Gastroesophageal sphincter (tissue), 4 donors: ENCODE results near the gene DOK5. TPM values are rescaled to one million over a fixed set of nuclear protein-coding genes. Genes with fewer than 3 reads are reported as not detected.

Experiments
- ATAC-seq: fragments of 150-250 bp; one replicate; pipeline ENCODE4 v1.9.1; 2016; ENCODE audit warnings: mild to moderate bottlenecking, moderate library complexity
- H3K27ac ChIP-seq, 4 donors: fragments of 200-600 bp; sonication (generic) in 3 of 4; 1 replicate in 3 of 4; 2 replicates in 1 of 4; pipeline ENCODE4 v1.5.1; 2016 to 2019
- H3K27me3 ChIP-seq: fragments of 200-600 bp; sonication (generic); one replicate; pipeline ENCODE4 v1.5.1; 2019
- H3K36me3 ChIP-seq, 2 donors: fragments of 200-600 bp; sonication (generic); one replicate each; pipeline ENCODE4 v1.5.1; 2019; ENCODE audit warnings: control low read depth in 1 of 2
- H3K4me1 ChIP-seq, 3 donors: fragments of 200-600 bp; sonication (generic); 1 replicate in 2 of 3; 2 replicates in 1 of 3; pipeline ENCODE4 v1.5.1; 2016 to 2019; ENCODE audit warnings: control low read depth in 2 of 3
- H3K4me3 ChIP-seq, 2 donors: fragments of 200-600 bp; sonication (generic); one replicate each; pipeline ENCODE4 v1.5.1; 2019; ENCODE audit warnings: mild to moderate bottlenecking in 1 of 2, moderate library complexity in 1 of 2
- H3K9me3 ChIP-seq, 3 donors: fragments of 200-600 bp; sonication (generic); one replicate each; pipeline ENCODE4 v1.5.1; 2017 to 2019; ENCODE audit warnings: control low read depth in 2 of 3
- EP300 ChIP-seq: sonication (generic); formaldehyde crosslinking; IDR thresholded peaks from one replicate; pipeline ENCODE4 v1.6.1; 2017; ENCODE audit warnings: antibody characterized with exemption, mild to moderate bottlenecking
- POLR2A ChIP-seq, 2 donors: fragments of 450-650 bp; IDR thresholded peaks; one replicate each; pipeline ENCODE4 v1.6.1; 2017; ENCODE audit warnings: antibody characterized with exemption in 2 of 2, mild to moderate bottlenecking in 2 of 2, moderate library complexity in 1 of 2
- POLR2AphosphoS5 ChIP-seq: sonication (generic); formaldehyde crosslinking; IDR thresholded peaks from one replicate; pipeline ENCODE4 v1.6.1; 2017; ENCODE audit warnings: antibody characterized with exemption
- WGBS, 2 donors: methylation state at CpG; one replicate each; pipeline ENCODE4 v1.1.5; 2018; ENCODE audit warnings: low coverage in 1 of 2; 5-methylcytosine and 5-hydroxymethylcytosine counted together
- total RNA-seq, 4 donors: library from RNA; depleted of rRNA; stranded (reverse); fragments of >200 nt; gene quantifications; one replicate each; pipeline ENCODE4 v1.1.0, GENCODE V29; 2016
- TF ChIP-seq, protein P1 (sequence below), 4 experiments: fragments of 200-600 bp in 2 of 4; fragments of 450-650 bp in 2 of 4; sonication (generic) in 1 of 4; IDR thresholded peaks; one replicate each; pipeline ENCODE4 v1.5.1; 2017 to 2019; ENCODE audit warnings: antibody characterized with exemption in 4 of 4, mild to moderate bottlenecking in 2 of 4, moderate library complexity in 2 of 4

The DOK5 gene
- total RNA-seq, 4 donors from 2014 or later, result 0.62 to 2.7 (median 1.4) TPM

DNA sequence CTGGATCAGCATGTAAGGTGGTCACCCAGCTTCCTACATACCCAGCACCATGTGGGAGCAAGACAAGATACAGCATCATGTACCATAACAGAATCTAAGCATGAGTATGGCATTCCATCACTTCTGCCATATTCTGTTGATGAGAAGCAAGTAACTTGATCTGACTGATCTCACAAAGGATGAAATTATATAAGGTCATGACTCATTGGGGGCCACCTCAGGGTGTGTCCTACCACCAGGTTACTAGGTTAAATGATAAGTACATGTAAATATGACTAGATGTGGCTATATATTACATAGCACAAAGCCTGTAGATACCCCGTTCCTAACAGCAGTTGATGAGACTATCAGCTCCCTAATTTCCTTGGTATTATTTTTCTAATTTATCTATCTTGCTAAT, 213.1 kb downstream of the DOK5 start:
- Histone ChIP-seq H3K36me3 (no peaks in the 10 kb centered on the region), H3K9me3 (no peaks in the 10 kb centered on the region), H3K4me3 (no peak overlapping the region), H3K27me3 (peaks cover 17% of the 10 kb centered on the region), H3K4me1 (no peaks in the 10 kb centered on the region), H3K27ac (no peak overlapping the region)
- TF ChIP-seq EP300 (no peak), POLR2A (IDR thresholded peaks at IDR 0.05) (no peak), POLR2AphosphoS5 (no peak)
- TF ChIP-seq, protein P1, sequence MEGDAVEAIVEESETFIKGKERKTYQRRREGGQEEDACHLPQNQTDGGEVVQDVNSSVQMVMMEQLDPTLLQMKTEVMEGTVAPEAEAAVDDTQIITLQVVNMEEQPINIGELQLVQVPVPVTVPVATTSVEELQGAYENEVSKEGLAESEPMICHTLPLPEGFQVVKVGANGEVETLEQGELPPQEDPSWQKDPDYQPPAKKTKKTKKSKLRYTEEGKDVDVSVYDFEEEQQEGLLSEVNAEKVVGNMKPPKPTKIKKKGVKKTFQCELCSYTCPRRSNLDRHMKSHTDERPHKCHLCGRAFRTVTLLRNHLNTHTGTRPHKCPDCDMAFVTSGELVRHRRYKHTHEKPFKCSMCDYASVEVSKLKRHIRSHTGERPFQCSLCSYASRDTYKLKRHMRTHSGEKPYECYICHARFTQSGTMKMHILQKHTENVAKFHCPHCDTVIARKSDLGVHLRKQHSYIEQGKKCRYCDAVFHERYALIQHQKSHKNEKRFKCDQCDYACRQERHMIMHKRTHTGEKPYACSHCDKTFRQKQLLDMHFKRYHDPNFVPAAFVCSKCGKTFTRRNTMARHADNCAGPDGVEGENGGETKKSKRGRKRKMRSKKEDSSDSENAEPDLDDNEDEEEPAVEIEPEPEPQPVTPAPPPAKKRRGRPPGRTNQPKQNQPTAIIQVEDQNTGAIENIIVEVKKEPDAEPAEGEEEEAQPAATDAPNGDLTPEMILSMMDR (IDR thresholded peaks at IDR 0.05), result no peak
- no peak for ATAC-seq
- 100% methylated on average over 1 of the region's 1 CpG for WGBS, 2 donors

DNA sequence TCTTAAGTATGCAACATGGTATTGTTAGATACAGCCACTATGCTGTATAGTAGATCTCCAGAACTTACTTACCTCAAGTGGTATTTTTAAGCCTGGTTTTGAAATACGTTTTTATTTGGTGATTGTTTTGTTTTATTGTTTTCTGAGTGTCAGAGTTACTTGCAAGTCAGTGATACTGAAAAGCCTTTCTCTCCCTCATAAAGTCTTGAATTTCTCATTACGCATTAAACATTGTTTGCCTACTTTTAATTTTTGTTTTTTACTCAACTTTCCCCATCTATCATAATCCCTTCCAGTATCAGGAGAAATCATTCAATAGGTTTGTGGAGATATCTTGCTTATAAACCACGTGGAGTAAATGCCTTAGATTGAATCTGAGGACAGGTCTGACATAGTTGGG, 214.9 kb downstream of the DOK5 start:
- 77 to 81% methylated on average over 3 of the region's 3 CpGs for WGBS, 2 donors
- ATAC-seq, result no peak
- Histone ChIP-seq H3K4me1 (no peaks in the 10 kb centered on the region), H3K4me3 (no peak overlapping the region), H3K27me3 (peaks cover 5% of the 10 kb centered on the region), H3K9me3 (no peaks in the 10 kb centered on the region), H3K36me3 (no peaks in the 10 kb centered on the region), H3K27ac (no peak overlapping the region)
- TF ChIP-seq, protein P1 (IDR thresholded peaks at IDR 0.05), result no peak
- no peak for TF ChIP-seq POLR2A (IDR thresholded peaks at IDR 0.05)
- TF ChIP-seq POLR2AphosphoS5, result no peak
- TF ChIP-seq EP300, result no peak

DNA sequence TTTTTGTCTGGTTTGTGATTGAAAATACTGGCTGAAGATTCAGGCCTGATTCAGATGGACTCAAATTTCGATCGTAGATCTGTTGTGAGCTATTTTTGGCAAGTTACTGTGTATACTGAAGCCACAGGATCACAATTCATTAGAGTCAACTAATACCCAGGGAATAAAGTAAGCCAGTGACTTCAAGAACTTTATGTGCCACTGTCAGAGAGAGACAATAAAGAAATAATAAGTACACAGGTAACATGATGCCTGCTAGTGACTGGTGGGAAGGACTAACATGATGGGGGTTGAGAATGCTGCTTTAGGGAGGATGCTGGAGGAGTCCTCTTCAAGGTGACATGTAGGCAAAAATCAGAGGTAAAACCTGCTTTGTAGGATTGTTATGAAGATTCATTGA, 215.9 kb downstream of the DOK5 start:
- H3K9me3 ChIP-seq, result no peaks in the 10 kb centered on the region
- 25 to 37% methylated on average over 2 of the region's 2 CpGs for WGBS, 2 donors
- TF ChIP-seq POLR2AphosphoS5 (no peak), EP300 (no peak), POLR2A (IDR thresholded peaks at IDR 0.05) (no peak)
- TF ChIP-seq, protein P1 (IDR thresholded peaks at IDR 0.05), result no peak
- no peak overlapping the region for H3K27ac ChIP-seq
- peaks cover 4% of the 10 kb centered on the region for H3K27me3 ChIP-seq
- no peak overlapping the region for H3K4me3 ChIP-seq
- no peaks in the 10 kb centered on the region for H3K36me3 ChIP-seq
- H3K4me1 ChIP-seq, result no peaks in the 10 kb centered on the region
- no peak for ATAC-seq

DNA sequence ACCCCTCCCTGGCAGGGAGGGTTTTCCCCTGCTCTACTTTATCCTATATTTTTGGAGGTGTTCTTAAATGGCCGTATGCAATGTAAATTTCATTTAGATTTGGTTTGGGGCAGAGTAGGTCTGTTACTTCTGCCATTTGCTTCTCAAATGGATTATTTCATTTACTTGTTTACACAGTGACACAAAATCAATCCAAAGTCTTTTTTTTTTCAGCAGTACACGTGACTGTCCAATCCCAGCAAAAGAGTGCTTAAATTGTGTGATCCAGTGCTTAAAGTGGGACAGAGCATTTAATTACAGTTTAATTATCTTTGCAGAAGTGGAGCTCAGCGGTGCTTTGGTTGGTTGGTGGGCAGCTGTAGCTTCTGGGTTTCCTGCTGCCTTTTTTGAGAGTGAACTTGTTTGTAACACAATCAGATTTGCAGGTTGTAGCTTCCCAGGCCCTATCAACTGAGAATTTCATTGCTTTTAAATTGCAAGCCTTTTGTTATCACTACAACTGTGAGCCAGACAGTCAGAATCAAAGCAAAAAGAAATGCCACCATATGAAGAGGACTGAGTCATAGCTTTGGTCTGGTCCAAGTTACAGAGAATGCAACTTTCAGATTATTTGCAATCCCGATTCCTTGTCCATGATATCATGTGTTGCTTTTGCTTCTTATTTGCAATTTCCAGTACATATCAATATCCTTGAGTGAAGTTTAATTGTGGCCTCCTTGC, 216.9 kb downstream of the DOK5 start:
- ATAC-seq, result no peak
- Histone ChIP-seq H3K9me3 (no peaks in the 10 kb centered on the region), H3K27ac (no peak overlapping the region), H3K27me3 (peaks cover 4% of the 10 kb centered on the region), H3K36me3 (no peaks in the 10 kb centered on the region), H3K4me3 (no peak overlapping the region), H3K4me1 (no peaks in the 10 kb centered on the region)
- WGBS, 2 donors, result 77 to 79% methylated on average over 4 of the region's 4 CpGs
- no peak for TF ChIP-seq POLR2A (IDR thresholded peaks at IDR 0.05)
- TF ChIP-seq, protein P1 (IDR thresholded peaks at IDR 0.05), result no peak
- TF ChIP-seq EP300, result no peak
- no peak for TF ChIP-seq POLR2AphosphoS5

DNA sequence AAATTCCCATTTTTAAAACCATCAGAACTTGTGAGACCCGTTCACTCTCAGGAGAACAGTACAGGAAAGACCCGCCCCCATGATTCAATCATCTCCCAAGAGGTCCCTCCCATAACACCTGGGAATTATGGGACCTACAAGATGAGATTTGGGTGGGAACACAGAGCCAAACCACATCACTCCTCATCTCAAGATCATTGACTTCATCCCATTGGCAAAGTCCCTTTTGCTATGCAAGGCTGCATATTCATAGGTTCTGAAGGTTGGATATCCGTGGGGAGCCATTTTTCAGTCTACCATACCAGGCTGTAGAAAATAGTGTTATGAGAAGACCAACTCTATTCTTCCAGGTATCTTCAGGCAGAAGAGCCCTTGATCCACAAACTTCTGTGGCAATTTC, 219.1 kb downstream of the DOK5 start:
- Histone ChIP-seq H3K4me1 (no peaks in the 10 kb centered on the region), H3K9me3 (no peaks in the 10 kb centered on the region), H3K27ac (no peak overlapping the region), H3K4me3 (no peak overlapping the region), H3K27me3 (peaks cover 4% of the 10 kb centered on the region), H3K36me3 (no peaks in the 10 kb centered on the region)
- TF ChIP-seq POLR2AphosphoS5 (no peak), POLR2A (IDR thresholded peaks at IDR 0.05) (no peak), EP300 (no peak)
- TF ChIP-seq, protein P1 (IDR thresholded peaks at IDR 0.05), result no peak
- WGBS, 2 donors, result 87% methylated on average over 3 of the region's 3 CpGs; no CpG with 5 or more reads in 1 of the 2 donors
- no peak for ATAC-seq
